ENCODE measurements around the gene VPS41. TPM values are rescaled to one million over a fixed set of nuclear protein-coding genes. Genes with fewer than 3 reads are reported as not detected.
A peak's percentile ranks its signal among the peaks of the same experiment; 100 is the strongest.

The VPS41 gene
- total RNA-seq, 1 experiment from 2014 or later: 86.0 TPM

GRCh38 chr7:38834357-38834756, 74.6 kb downstream of the VPS41 start:
- in situ Hi-C loops (cut with HindIII; ENCODE audit: low pct_unique_long_range_greater_than_20kb, low sequenced_read_pairs): no loop called here
- peak; percentile 16 for DNase-seq (ENCODE audit: low read depth, low spot score)

- DNase-seq (ENCODE audit: low read depth, low spot score): no peak
- in situ Hi-C loops (cut with HindIII; ENCODE audit: low pct_unique_long_range_greater_than_20kb, low sequenced_read_pairs): no loop called here
Measured at GRCh38 chr7:38833329-38833728, 75.7 kb downstream of the VPS41 start.

GRCh38 chr7:38831259-38831996, 77.6 kb downstream of the VPS41 start:
- in situ Hi-C loops (cut with HindIII; ENCODE audit: low pct_unique_long_range_greater_than_20kb, low sequenced_read_pairs): no loop called here
- DNase-seq (ENCODE audit: low read depth, low spot score): peak; percentile 19

GRCh38 chr7:38830826-38831225, 78.2 kb downstream of the VPS41 start:
- in situ Hi-C loops (cut with HindIII; ENCODE audit: low pct_unique_long_range_greater_than_20kb, low sequenced_read_pairs): no loop called here

GRCh38 chr7:38829488-38830165, 79.4 kb downstream of the VPS41 start:
- in situ Hi-C loops (cut with HindIII; ENCODE audit: low pct_unique_long_range_greater_than_20kb, low sequenced_read_pairs): no loop called here
- no peak for DNase-seq (ENCODE audit: low read depth, low spot score)

More at GRCh38 chr7:38830826-38831225, 78.2 kb downstream of the VPS41 start:
- no peak for DNase-seq (ENCODE audit: low read depth, low spot score)

- in situ Hi-C loops (cut with HindIII; ENCODE audit: low pct_unique_long_range_greater_than_20kb, low sequenced_read_pairs): no loop called here
- no peak for DNase-seq (ENCODE audit: low read depth, low spot score)
Measured at GRCh38 chr7:38828026-38828425, 81.0 kb downstream of the VPS41 start.

- no peak for DNase-seq (ENCODE audit: low read depth, low spot score)
- in situ Hi-C loops (cut with HindIII; ENCODE audit: low pct_unique_long_range_greater_than_20kb, low sequenced_read_pairs): no loop called here
Measured at GRCh38 chr7:38825721-38826440, 83.1 kb downstream of the VPS41 start.

GRCh38 chr7:38824948-38825347, 84.0 kb downstream of the VPS41 start:
- in situ Hi-C loops (cut with HindIII; ENCODE audit: low pct_unique_long_range_greater_than_20kb, low sequenced_read_pairs): no loop called here
- DNase-seq (ENCODE audit: low read depth, low spot score): no peak

- no peak for DNase-seq (ENCODE audit: low read depth, low spot score)
- in situ Hi-C loops (cut with HindIII; ENCODE audit: low pct_unique_long_range_greater_than_20kb, low sequenced_read_pairs): no loop called here
Measured at GRCh38 chr7:38822549-38822948, 86.4 kb downstream of the VPS41 start.

GRCh38 chr7:38820571-38820970, 88.4 kb downstream of the VPS41 start:
- in situ Hi-C loops (cut with HindIII; ENCODE audit: low pct_unique_long_range_greater_than_20kb, low sequenced_read_pairs): no loop called here

GRCh38 chr7:38819463-38819862, 89.5 kb downstream of the VPS41 start:
- in situ Hi-C loops (cut with HindIII; ENCODE audit: low pct_unique_long_range_greater_than_20kb, low sequenced_read_pairs): no loop called here
- no peak for DNase-seq (ENCODE audit: low read depth, low spot score)

More at GRCh38 chr7:38820571-38820970, 88.4 kb downstream of the VPS41 start:
- DNase-seq (ENCODE audit: low read depth, low spot score): no peak

GRCh38 chr7:38817526-38817925, 91.5 kb downstream of the VPS41 start:
- no peak for DNase-seq (ENCODE audit: low read depth, low spot score)
- in situ Hi-C loops (cut with HindIII; ENCODE audit: low pct_unique_long_range_greater_than_20kb, low sequenced_read_pairs): no loop called here

- in situ Hi-C loops (cut with HindIII; ENCODE audit: low pct_unique_long_range_greater_than_20kb, low sequenced_read_pairs): no loop called here
- no peak for DNase-seq (ENCODE audit: low read depth, low spot score)
Measured at GRCh38 chr7:38813768-38814167, 95.2 kb downstream of the VPS41 start.

GRCh38 chr7:38806912-38807311, 102.1 kb downstream of the VPS41 start:
- DNase-seq (ENCODE audit: low read depth, low spot score): no peak
- in situ Hi-C loops (cut with HindIII; ENCODE audit: low pct_unique_long_range_greater_than_20kb, low sequenced_read_pairs): no loop called here

- in situ Hi-C loops (cut with HindIII; ENCODE audit: low pct_unique_long_range_greater_than_20kb, low sequenced_read_pairs): no loop called here
- DNase-seq (ENCODE audit: low read depth, low spot score): no peak
Measured at GRCh38 chr7:38801786-38802185, 107.2 kb downstream of the VPS41 start.

- in situ Hi-C loops (cut with HindIII; ENCODE audit: low pct_unique_long_range_greater_than_20kb, low sequenced_read_pairs): no loop called here
- DNase-seq (ENCODE audit: low read depth, low spot score): no peak
Measured at GRCh38 chr7:38798552-38799267, 110.3 kb downstream of the VPS41 start.

GRCh38 chr7:38796626-38797501, 112.1 kb downstream of the VPS41 start:
- peak; percentile 78 for DNase-seq (ENCODE audit: low read depth, low spot score)
- in situ Hi-C loops (cut with HindIII; ENCODE audit: low pct_unique_long_range_greater_than_20kb, low sequenced_read_pairs): no loop called here
